K562 (cell line): ENCODE measurements around the gene MED15. TPM values are rescaled to one million over a fixed set of nuclear protein-coding genes. Genes with fewer than 3 reads are reported as not detected.

Experiments
- ESRRB ChIP-seq: fragments of 250-450 bp; sonication (Bioruptor Pico); IDR thresholded peaks from 2 replicates; pipeline ENCODE4 v1.5.0; 2020; ENCODE audit warnings: mild to moderate bottlenecking, moderate library complexity, borderline replicate concordance
- ETV1 ChIP-seq: fragments of 450-650 bp; conservative IDR thresholded peaks from 2 replicates; pipeline ENCODE4 v1.6.1; 2016; ENCODE audit warnings: missing genetic modification characterization, control low read depth, low read depth, missing compliant biosample characterization
- FOXA1 ChIP-seq: fragments of 450-650 bp; IDR thresholded peaks from 2 replicates; pipeline ENCODE4 v1.6.1; 2016; ENCODE audit warnings: mild to moderate bottlenecking, borderline replicate concordance
- FOXA3 ChIP-seq, 2 experiments: fragments of 450-650 bp in 1 of 2; sonication (generic) in 1 of 2; formaldehyde crosslinking; IDR thresholded peaks in 1 of 2; conservative IDR thresholded peaks in 1 of 2; 2 replicates each; pipeline versions ENCODE4 v1.4.0 to v1.8.0; 2020 to 2022; ENCODE audit warnings: mild to moderate bottlenecking in 2 of 2, missing genetic modification reagents in 1 of 2
- HMGN3 ChIP-seq: IDR thresholded peaks from 2 replicates; pipeline ENCODE4 v1.6.1; 2011; ENCODE audit warnings: borderline replicate concordance, low read depth, mild to moderate bottlenecking, mixed read lengths, low read length; ENCODE audit not compliant: insufficient read length; ENCODE audit errors: extremely low read depth
- ILF3 ChIP-seq: fragments of 450-650 bp; IDR thresholded peaks from 2 replicates; pipeline ENCODE4 v1.6.1; 2018; ENCODE audit warnings: antibody characterized with exemption, mild to moderate bottlenecking, moderate library complexity, borderline replicate concordance
- KHSRP ChIP-seq: fragments of 450-650 bp; IDR thresholded peaks from 2 replicates; pipeline ENCODE4 v1.6.1; 2017
- MCM3 ChIP-seq: fragments of 450-650 bp; IDR thresholded peaks from 2 replicates; pipeline ENCODE4 v1.6.1; 2016
- MCM5 ChIP-seq: fragments of 450-650 bp; IDR thresholded peaks from 2 replicates; pipeline ENCODE4 v1.6.1; 2016; ENCODE audit warnings: low read depth
- NCOA2 ChIP-seq, 2 experiments: fragments of 450-650 bp; IDR thresholded peaks; 2 replicates each; pipeline ENCODE4 v1.6.1; 2018; ENCODE audit warnings: mild to moderate bottlenecking in 2 of 2, moderate library complexity in 1 of 2; ENCODE audit not compliant: partially characterized antibody in 2 of 2
- POLR2A ChIP-seq: fragments of 450-650 bp; conservative IDR thresholded peaks from 2 replicates; pipeline ENCODE4 v1.6.1; 2016
- RAD21 ChIP-seq, 2 experiments: fragments of 250-450 bp in 1 of 2; fragments of 450-650 bp in 1 of 2; sonication (Bioruptor Pico) in 1 of 2; formaldehyde crosslinking in 1 of 2; IDR thresholded peaks in 1 of 2; conservative IDR thresholded peaks in 1 of 2; 2 replicates each; pipeline versions ENCODE4 v1.4.0 to v1.8.0; 2020 to 2022; ENCODE audit warnings: mild to moderate bottlenecking in 2 of 2, moderate library complexity in 1 of 2
- RB1 ChIP-seq: fragments of 450-650 bp; IDR thresholded peaks from 2 replicates; pipeline ENCODE4 v1.6.1; 2017; ENCODE audit warnings: low read depth, mild to moderate bottlenecking
- RBM15 ChIP-seq: fragments of 200-400 bp; formaldehyde crosslinking; IDR thresholded peaks from 2 replicates; pipeline ENCODE4 v1.6.1; 2018; ENCODE audit warnings: mild to moderate bottlenecking, low read length, moderate library complexity; ENCODE audit not compliant: insufficient read depth
- RBM25 ChIP-seq: fragments of 200-400 bp; formaldehyde crosslinking; IDR thresholded peaks from 2 replicates; pipeline ENCODE4 v1.6.1; 2018; ENCODE audit warnings: low read length, low read depth, moderate library complexity; ENCODE audit not compliant: severe bottlenecking
- SRF ChIP-seq, 2 experiments: fragments of 250-450, 450-650 bp in 1 of 2; sonication (Bioruptor Pico) in 1 of 2; sonication (generic) in 1 of 2; formaldehyde crosslinking; IDR thresholded peaks; 2 replicates each; pipeline versions ENCODE4 v1.5.0 to v1.5.1; 2020 to 2022; ENCODE audit warnings: mild to moderate bottlenecking in 1 of 2, missing genetic modification reagents in 1 of 2
- STAT5A ChIP-seq: IDR thresholded peaks from 2 replicates; pipeline ENCODE4 v1.6.1; 2012; ENCODE audit warnings: low read length, inconsistent platforms, borderline replicate concordance
- ZBED1 ChIP-seq: IDR thresholded peaks from 2 replicates; pipeline ENCODE4 v1.6.1; 2014
- ZKSCAN3 ChIP-seq: fragments of 250-450 bp; sonication (Bioruptor Pico); IDR thresholded peaks from 2 replicates; pipeline ENCODE4 v1.4.0; 2020
- ZNF239 ChIP-seq: fragments of 250-450 bp; sonication (Bioruptor Pico); IDR thresholded peaks from 2 replicates; pipeline ENCODE4 v1.4.0; 2020; ENCODE audit warnings: mild to moderate bottlenecking
- ZNF444 ChIP-seq: fragments of 250-450 bp; sonication (Bioruptor Pico); IDR thresholded peaks from 2 replicates; pipeline ENCODE4 v1.4.0; 2020; ENCODE audit warnings: mild to moderate bottlenecking, moderate library complexity
- ZNF644 ChIP-seq: fragments of 200-800 bp; sonication (Bioruptor generic); IDR thresholded peaks from 2 replicates; pipeline ENCODE4 v1.6.1; 2016; ENCODE audit warnings: low read depth, missing genetic modification characterization, missing compliant biosample characterization
- ZNF76 ChIP-seq: fragments of 250-450 bp; sonication (Bioruptor Pico); IDR thresholded peaks from 2 replicates; pipeline ENCODE4 v1.4.0; 2020; ENCODE audit warnings: mild to moderate bottlenecking, moderate library complexity, borderline replicate concordance
- ZNF780A ChIP-seq: fragments of 250-450 bp; sonication (Bioruptor Pico); IDR thresholded peaks from 2 replicates; pipeline ENCODE4 v1.5.0; 2021; ENCODE audit warnings: mild to moderate bottlenecking
- polyA plus RNA-seq, 8 experiments: library from polyadenylated mRNA; depleted of rRNA in 4 of 8; stranded (reverse) in 5 of 8; unstranded in 3 of 8; fragments of >200 nt; fragmentation: Nextera tagmentation in 2 of 8; fragmentation: Illumina TruSeq in 1 of 8; extraction: Ambion mirVana in 2 of 8; extraction: Trizol in 1 of 8; gene quantifications; 2 replicates each; pipeline versions ENCODE4 v1.2.1 to v1.2.3, GENCODE V29; 2011 to 2014; ENCODE audit warnings: inconsistent platforms in 1 of 8, missing spikeins in 1 of 8
- total RNA-seq, 7 experiments: library from RNA; depleted of rRNA in 6 of 7; stranded (reverse); fragments of >200 nt in 6 of 7; fragmentation: Illumina TruSeq in 2 of 7; extraction: Trizol in 2 of 7; gene quantifications; 2 replicates each; pipeline versions ENCODE4 v1.2.1 to v1.2.3, GENCODE V29; 2011 to 2021; ENCODE audit warnings: low replicate concordance in 1 of 7
- TF ChIP-seq, protein P1 (sequence below): IDR thresholded peaks from 2 replicates; pipeline ENCODE4 v1.6.1; 2011; ENCODE audit warnings: borderline replicate concordance, low read depth, mild to moderate bottlenecking, moderate library complexity, low read length; ENCODE audit not compliant: insufficient read depth, poor library complexity, severe bottlenecking
- TF ChIP-seq, protein P2 (sequence below), 2 experiments: fragments of 450-650 bp in 1 of 2; sonication (generic) in 1 of 2; formaldehyde crosslinking in 1 of 2; IDR thresholded peaks in 1 of 2; conservative IDR thresholded peaks in 1 of 2; 2 replicates each; pipeline versions ENCODE4 v1.6.1 to v1.8.1; 2016 to 2023; ENCODE audit warnings: mild to moderate bottlenecking in 2 of 2, moderate library complexity in 2 of 2, inconsistent platforms in 1 of 2, missing genetic modification reagents in 1 of 2

MED15 gene
- total and polyA plus RNA-seq, 9 of the 15 experiments (the other 6 are each of a cell fraction or from before 2014, with no cell fraction given), result 4.0 to 271 (median 60.1) TPM

GRCh38 chr22:20628081-20628939 is 120.9 kb downstream of the MED15 start (continued):
- TF ChIP-seq FOXA3 (CRISPR knock-in tag; conservative IDR thresholded peaks at IDR 0.05 in 1 of 2, IDR thresholded peaks at IDR 0.05 in 1 of 2), result no peak
- TF ChIP-seq RBM25, result no peak
- TF ChIP-seq ZBED1, result no peak
- no peak for TF ChIP-seq ZNF444 (CRISPR knock-in tag)
- no peak for TF ChIP-seq RBM15
- TF ChIP-seq ZNF239 (CRISPR knock-in tag), result no peak
- TF ChIP-seq ZNF780A (CRISPR knock-in tag), result no peak
- no peak for TF ChIP-seq HMGN3
- no peak for TF ChIP-seq MCM3
- no peak for TF ChIP-seq MCM5
- TF ChIP-seq ILF3, result no peak
- TF ChIP-seq ZKSCAN3, result no peak
- no peak for TF ChIP-seq FOXA1
- no peak for TF ChIP-seq STAT5A
- TF ChIP-seq, protein P1, sequence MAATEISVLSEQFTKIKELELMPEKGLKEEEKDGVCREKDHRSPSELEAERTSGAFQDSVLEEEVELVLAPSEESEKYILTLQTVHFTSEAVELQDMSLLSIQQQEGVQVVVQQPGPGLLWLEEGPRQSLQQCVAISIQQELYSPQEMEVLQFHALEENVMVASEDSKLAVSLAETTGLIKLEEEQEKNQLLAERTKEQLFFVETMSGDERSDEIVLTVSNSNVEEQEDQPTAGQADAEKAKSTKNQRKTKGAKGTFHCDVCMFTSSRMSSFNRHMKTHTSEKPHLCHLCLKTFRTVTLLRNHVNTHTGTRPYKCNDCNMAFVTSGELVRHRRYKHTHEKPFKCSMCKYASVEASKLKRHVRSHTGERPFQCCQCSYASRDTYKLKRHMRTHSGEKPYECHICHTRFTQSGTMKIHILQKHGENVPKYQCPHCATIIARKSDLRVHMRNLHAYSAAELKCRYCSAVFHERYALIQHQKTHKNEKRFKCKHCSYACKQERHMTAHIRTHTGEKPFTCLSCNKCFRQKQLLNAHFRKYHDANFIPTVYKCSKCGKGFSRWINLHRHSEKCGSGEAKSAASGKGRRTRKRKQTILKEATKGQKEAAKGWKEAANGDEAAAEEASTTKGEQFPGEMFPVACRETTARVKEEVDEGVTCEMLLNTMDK, result no peak
- TF ChIP-seq ETV1, result no peak
- TF ChIP-seq ESRRB, result no peak
- no peak for TF ChIP-seq POLR2A
- TF ChIP-seq ZNF76 (CRISPR knock-in tag), result no peak
- TF ChIP-seq RB1, result no peak
- TF ChIP-seq ZNF644 (tag), result no peak
- TF ChIP-seq SRF (CRISPR knock-in tag; IDR thresholded peaks at IDR 0.05), result no peak
- TF ChIP-seq RAD21 (CRISPR knock-in tag; conservative IDR thresholded peaks at IDR 0.05 in 1 of 2, IDR thresholded peaks at IDR 0.05 in 1 of 2), result no peak
- no peak for TF ChIP-seq NCOA2 (IDR thresholded peaks at IDR 0.05; ENCODE audit: partially characterized antibody in 2 of 2)
- TF ChIP-seq, protein P2, sequence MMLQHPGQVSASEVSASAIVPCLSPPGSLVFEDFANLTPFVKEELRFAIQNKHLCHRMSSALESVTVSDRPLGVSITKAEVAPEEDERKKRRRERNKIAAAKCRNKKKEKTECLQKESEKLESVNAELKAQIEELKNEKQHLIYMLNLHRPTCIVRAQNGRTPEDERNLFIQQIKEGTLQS (IDR thresholded peaks at IDR 0.05), result no peak
- TF ChIP-seq, protein P2 (CRISPR knock-in tag; conservative IDR thresholded peaks at IDR 0.05), result no peak
- TF ChIP-seq KHSRP, result no peak
